ENCODE data around the gene PREX1.

- TF ChIP-seq REST (IDR thresholded peaks at IDR 0.05; ENCODE audit: unreplicated experiment) (no peak), POLR2AphosphoS5 (IDR thresholded peaks at IDR 0.05; ENCODE audit: low read depth) (no peak), CREB1 (CRISPR knock-in tag; IDR thresholded peaks at IDR 0.05; ENCODE audit: low read depth) (no peak), CTCF (conservative IDR thresholded peaks at IDR 0.05; ENCODE audit: low read depth in 2 of 2) (no peak)
These were observed 27.6 kb downstream of the PREX1 start for GRCh38 chr20:48800177-48800576.
